GM12878 (cell line): Measurements from ENCODE around the gene CTDP1.

Experiments
- EP300 ChIP-seq, 2 experiments: fragments of 150-350 bp in 1 of 2; IDR thresholded peaks; 2 replicates each; pipeline ENCODE4 v1.6.1; 2011 to 2012; ENCODE audit warnings: low read depth in 2 of 2, low read length in 2 of 2, borderline replicate concordance in 1 of 2, improper control_type of control experiment in 1 of 2, inconsistent platforms in 1 of 2; ENCODE audit not compliant: control insufficient read depth in 1 of 2
- SIN3A ChIP-seq: IDR thresholded peaks from 2 replicates; pipeline ENCODE4 v1.6.1; 2012; ENCODE audit warnings: low read depth, low read length, improper control_type of control experiment
- YY1 ChIP-seq: IDR thresholded peaks from 2 replicates; pipeline ENCODE4 v1.6.1; 2011; ENCODE audit warnings: low read depth, mild to moderate bottlenecking, low read length
- ZNF622 ChIP-seq: fragments of 450-650 bp; IDR thresholded peaks from 2 replicates; pipeline ENCODE4 v1.6.1; 2017; ENCODE audit warnings: mild to moderate bottlenecking, inconsistent platforms

DNA sequence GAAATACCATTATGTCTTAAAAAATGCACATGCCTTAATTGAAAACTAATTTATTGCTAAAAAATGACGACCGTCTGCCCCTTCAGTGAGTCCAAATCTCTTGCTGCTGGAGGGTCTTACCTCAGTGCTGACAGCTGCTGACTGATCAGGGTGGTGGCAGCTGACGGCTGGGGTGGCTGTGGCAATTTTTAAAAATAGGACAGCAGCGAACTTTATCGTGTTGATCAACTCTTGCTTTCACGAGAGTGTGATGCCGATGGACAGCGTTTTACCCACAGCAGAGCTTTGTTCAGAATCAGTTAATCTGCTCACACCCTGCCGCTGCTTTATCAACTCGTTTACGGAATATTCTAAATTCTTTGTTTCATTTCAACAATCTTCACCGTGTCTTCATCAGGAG lies 21.2 kb upstream of the CTDP1 start:
- TF ChIP-seq EP300 (IDR thresholded peaks at IDR 0.05; ENCODE audit: borderline replicate concordance in 1 of 2, control insufficient read depth in 1 of 2, low read depth in 2 of 2, low read length in 2 of 2) (no peak), ZNF622 (no peak), SIN3A (no peak), YY1 (no peak)
